Fibroblast of upper back skin (primary cell): Measurements from ENCODE around the gene ZSCAN10.
A peak's percentile ranks its signal among the peaks of the same experiment; 100 is the strongest.
"Not testable (repeated sequence)": the region's sequence is repeated elsewhere in the genome, so short reads cannot be mapped to it uniquely, and the experiment has no call there.

Source experiments
- DNase-seq: peaks from one replicate; pipeline ENCODE4 v3.0.0-alpha.2; 2013

The ZSCAN10 gene

GRCh38 chr16:3059041-3059722 is 39.9 kb downstream of the ZSCAN10 start:
- DNase-seq, result peak; percentile 83

GRCh38 chr16:3058139-3059030 is 40.7 kb downstream of the ZSCAN10 start:
- peak; percentile 27 for DNase-seq

- no peak for DNase-seq
These were observed 41.6 kb downstream of the ZSCAN10 start for GRCh38 chr16:3057181-3058138.

GRCh38 chr16:3056336-3057180 is 42.5 kb downstream of the ZSCAN10 start:
- DNase-seq, result no peak

GRCh38 chr16:3055734-3056115 is 43.4 kb downstream of the ZSCAN10 start:
- not testable (repeated sequence) for DNase-seq

- no peak for DNase-seq
These were observed 43.9 kb downstream of the ZSCAN10 start for GRCh38 chr16:3054965-3055733.

GRCh38 chr16:3053330-3053710 is 45.8 kb downstream of the ZSCAN10 start:
- not testable (repeated sequence) for DNase-seq

- DNase-seq, result not testable (repeated sequence)
These were observed 46.3 kb downstream of the ZSCAN10 start for GRCh38 chr16:3052571-3053329.

- DNase-seq, result no peak
These were observed 47.6 kb downstream of the ZSCAN10 start for GRCh38 chr16:3051494-3051893.

GRCh38 chr16:3051009-3051408 is 48.1 kb downstream of the ZSCAN10 start:
- no peak for DNase-seq

- no peak for DNase-seq
These were observed 48.6 kb downstream of the ZSCAN10 start for GRCh38 chr16:3050487-3050886.

GRCh38 chr16:3049921-3050481 is 49.1 kb downstream of the ZSCAN10 start:
- no peak for DNase-seq

GRCh38 chr16:3047387-3047720 is 51.7 kb downstream of the ZSCAN10 start:
- no peak for DNase-seq

GRCh38 chr16:3046641-3047386 is 52.3 kb downstream of the ZSCAN10 start:
- DNase-seq, result no peak

GRCh38 chr16:3045758-3046640 is 53.1 kb downstream of the ZSCAN10 start, which contains the start of gene MMP25:
Gene MMP25 (plus strand): TSS chr16:3046561. CDS start chr16:3046918, 357 bp downstream.
- DNase-seq, result no peak

GRCh38 chr16:3044708-3045107 is 54.4 kb downstream of the ZSCAN10 start:
- DNase-seq, result no peak

- DNase-seq, result no peak
These were observed 56.7 kb downstream of the ZSCAN10 start for GRCh38 chr16:3042376-3042775.

- no peak for DNase-seq
These were observed 60.2 kb downstream of the ZSCAN10 start for GRCh38 chr16:3038896-3039295.
